22Rv1 (cell line): Measurements from ENCODE around the gene SIX4.

ENCODE experiments used
- H3K27ac ChIP-seq: fragments of 450-650 bp; 2 replicates; pipeline ENCODE4 v1.5.1; 2017
- CTCF ChIP-seq: fragments of 450-650 bp; IDR thresholded peaks from 2 replicates; pipeline ENCODE4 v1.5.1; 2017; ENCODE audit warnings: mild to moderate bottlenecking
- ZFX ChIP-seq: fragments of 450-650 bp; IDR thresholded peaks from 2 replicates; pipeline ENCODE4 v1.6.1; 2017; ENCODE audit warnings: antibody characterized with exemption, borderline replicate concordance

SIX4 gene

GRCh38 chr14:60720962-60721325, 3.2 kb downstream of the SIX4 start:
- H3K27ac ChIP-seq, result no peak overlapping the region
- TF ChIP-seq CTCF, result no peak
- no peak for TF ChIP-seq ZFX

GRCh38 chr14:60720391-60720790, 3.8 kb downstream of the SIX4 start:
- no peak overlapping the region for H3K27ac ChIP-seq
- TF ChIP-seq CTCF, result no peak
- no peak for TF ChIP-seq ZFX

- no peak for TF ChIP-seq CTCF
- TF ChIP-seq ZFX, result no peak
- no peak overlapping the region for H3K27ac ChIP-seq
Measured at GRCh38 chr14:60713513-60713912, 10.6 kb downstream of the SIX4 start.

- TF ChIP-seq ZFX, result no peak
- TF ChIP-seq CTCF, result no peak
- no peak overlapping the region for H3K27ac ChIP-seq
Measured at GRCh38 chr14:60710494-60710893, 13.7 kb downstream of the SIX4 start.

- no peak for TF ChIP-seq ZFX
- TF ChIP-seq CTCF, result no peak
- H3K27ac ChIP-seq, result no peak overlapping the region
Measured at GRCh38 chr14:60707858-60708257, 16.3 kb downstream of the SIX4 start.

- no peak overlapping the region for H3K27ac ChIP-seq
- TF ChIP-seq CTCF, result no peak
- TF ChIP-seq ZFX, result no peak
Measured at GRCh38 chr14:60705100-60705499, 19.1 kb downstream of the SIX4 start.

GRCh38 chr14:60700598-60700997, 23.6 kb downstream of the SIX4 start:
- no peak for TF ChIP-seq ZFX
- no peak for TF ChIP-seq CTCF
- no peak overlapping the region for H3K27ac ChIP-seq
